Measurements from ENCODE around the gene EIF5.

- TF ChIP-seq CTCF (IDR thresholded peaks at IDR 0.05; ENCODE audit: poor library complexity) = no peak
- TF ChIP-seq EZH2 (IDR thresholded peaks at IDR 0.05; ENCODE audit: borderline replicate concordance) = no peak
- no peak for TF ChIP-seq EZH2phosphoT487 (IDR thresholded peaks at IDR 0.05; ENCODE audit: low read depth, severe bottlenecking, unreplicated experiment)
These were observed 1.7 kb upstream of the EIF5 start for GRCh38 chr14:103332143-103332919.

Measured in hepatocyte (in vitro differentiated cells).